Measurements from ENCODE around the gene ACSS1. TPM values are rescaled to one million over a fixed set of nuclear protein-coding genes. Genes with fewer than 3 reads are reported as not detected.

The ACSS1 gene
- total RNA-seq, 1 donor from 2014 or later = 6.7 TPM

GRCh38 chr20:24992487-24993205, 65.3 kb downstream of the ACSS1 start, which contains the start of gene APMAP:
TSS of gene APMAP (minus strand) at chr20:24992751. CDS start at chr20:24992688, 63 bp downstream.
- ATAC-seq = peak; percentile 98

DNA sequence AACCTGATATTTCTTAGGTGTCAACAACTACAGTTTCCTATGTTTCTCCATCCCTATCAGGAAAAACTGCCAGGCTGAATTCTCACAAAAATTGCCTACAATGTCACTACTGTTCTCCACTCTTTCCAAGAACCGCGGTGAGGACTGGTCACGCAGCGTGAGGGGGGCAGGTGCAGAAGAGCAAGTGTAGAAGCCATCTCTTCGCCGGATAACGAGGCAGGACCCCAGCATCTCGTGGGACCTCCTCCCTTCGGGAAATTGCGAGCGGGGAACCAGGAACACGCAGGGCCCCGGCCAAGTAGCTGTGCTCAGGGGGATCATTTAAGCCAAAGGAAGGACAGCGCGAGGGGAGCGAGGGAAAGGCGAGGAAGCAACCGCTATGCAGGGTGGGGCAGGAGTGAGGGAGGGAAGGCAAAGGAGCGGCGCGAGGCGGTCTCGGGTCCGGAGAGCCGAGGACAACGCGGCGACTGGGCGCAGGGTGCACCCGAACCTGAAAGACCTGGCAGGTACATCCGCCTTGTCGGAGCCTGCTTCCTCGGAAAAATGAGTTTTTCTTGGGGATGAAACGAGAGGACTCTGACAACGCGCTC, 65.9 kb downstream of the ACSS1 start:
- ATAC-seq = peak; percentile 29

DNA sequence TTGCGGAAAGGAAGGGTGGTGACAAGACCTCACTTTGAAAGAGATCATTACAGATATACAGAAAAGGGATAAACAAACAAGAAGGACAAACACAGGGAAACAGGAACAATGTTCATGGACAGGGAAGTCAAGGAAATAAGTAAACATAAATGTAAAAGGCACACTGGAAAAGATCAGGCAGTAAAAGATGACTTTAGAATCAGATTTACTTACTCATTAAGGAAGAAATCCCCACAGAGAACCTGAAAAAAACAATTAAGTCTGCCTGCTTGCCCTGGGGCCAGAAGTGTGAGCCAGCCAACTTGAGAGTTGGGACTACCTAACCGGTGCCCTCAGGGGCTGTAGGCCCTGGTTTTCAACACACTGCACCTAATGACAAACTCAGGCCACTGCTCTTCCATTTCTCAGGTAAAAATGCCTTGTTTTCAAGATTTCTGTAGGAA, 67.1 kb downstream of the ACSS1 start:
- no peak for ATAC-seq

DNA sequence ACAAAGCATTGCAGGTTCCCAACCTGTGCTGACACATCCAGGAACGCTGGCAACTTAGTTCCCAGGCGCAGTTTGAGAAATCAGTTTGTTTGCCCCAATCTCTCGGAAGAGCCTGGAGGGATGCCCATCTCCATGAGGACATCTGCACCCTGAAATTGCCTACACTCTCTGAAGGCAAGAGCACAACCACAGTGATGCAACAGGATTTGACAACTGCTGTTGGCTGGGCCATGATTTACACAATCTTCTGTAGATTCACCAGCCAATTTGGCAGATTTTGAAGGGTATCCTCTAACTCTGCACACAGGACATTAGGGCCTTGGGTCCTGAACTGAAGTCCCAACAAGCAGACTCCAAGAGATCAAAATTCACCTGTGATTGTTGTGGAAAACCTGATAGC, 68.8 kb downstream of the ACSS1 start:
- no peak for ATAC-seq

DNA sequence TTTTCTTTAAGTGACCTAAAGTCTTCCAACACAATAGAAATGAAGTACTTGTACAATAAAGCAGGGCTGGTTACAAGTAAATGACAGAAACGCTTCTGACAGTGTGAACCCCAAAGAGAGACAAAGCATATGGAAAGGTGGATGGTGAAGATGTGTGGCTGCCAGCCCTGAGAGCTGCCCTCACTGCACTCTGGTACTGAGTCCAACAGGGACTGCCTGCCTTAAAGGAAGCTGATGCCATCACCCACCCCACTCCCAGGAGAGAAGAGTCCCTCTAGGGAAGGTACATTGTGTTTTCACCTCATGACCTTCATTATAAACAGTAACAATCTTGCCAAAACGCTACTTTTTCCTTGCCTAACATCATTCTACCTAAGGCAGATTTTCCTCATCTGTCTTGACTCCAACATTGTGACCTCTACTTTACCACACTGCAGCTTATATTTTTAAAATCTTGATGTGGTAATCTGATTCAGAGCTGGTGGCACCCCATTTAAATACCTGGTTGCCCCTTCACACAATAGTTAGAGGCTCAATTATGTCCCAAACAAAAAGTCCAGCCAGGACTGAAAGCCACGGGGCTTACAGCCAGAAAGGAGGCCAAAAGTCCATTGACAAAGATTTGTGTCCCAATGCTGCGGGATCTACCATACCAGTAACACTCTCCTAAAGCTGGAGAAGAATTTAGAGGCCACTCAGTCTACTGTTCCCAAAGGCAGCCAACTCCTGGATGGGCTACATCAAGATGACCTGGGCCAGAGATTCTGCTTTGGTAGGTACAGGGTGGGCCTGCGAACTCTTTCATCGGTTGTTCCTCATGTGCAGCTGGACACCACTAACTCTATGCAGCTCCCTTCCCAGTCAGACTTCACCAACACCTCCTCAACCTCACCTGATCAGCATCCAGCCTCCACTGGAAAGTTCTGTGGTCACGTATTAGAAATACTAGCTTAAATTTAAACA, 69.8 kb downstream of the ACSS1 start:
- ATAC-seq = no peak

DNA sequence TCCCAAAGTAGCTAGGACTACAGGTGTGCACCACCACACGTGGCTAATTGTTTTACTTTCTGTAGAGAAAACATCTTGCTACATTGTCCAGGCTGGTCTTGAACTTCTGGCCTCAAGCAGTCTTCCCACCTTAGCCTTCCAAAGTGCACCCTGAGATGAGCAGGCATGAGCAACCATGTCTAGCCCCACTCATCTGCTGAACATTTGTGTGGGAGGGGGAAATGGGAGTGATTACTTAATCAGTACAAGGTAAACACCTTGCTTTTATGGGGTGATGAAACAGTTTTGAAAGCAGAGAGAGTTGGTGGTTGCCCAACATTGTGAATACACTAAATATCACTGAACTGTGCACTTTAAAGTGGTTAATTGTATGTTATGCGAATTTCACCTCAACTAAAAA, 70.7 kb downstream of the ACSS1 start:
- no peak for ATAC-seq

- ATAC-seq = no peak
Measured at GRCh38 chr20:24986436-24987015, 71.4 kb downstream of the ACSS1 start.

- no peak for ATAC-seq
Measured at GRCh38 chr20:24985802-24986201, 72.1 kb downstream of the ACSS1 start.

GRCh38 chr20:24984961-24985640, 72.8 kb downstream of the ACSS1 start:
- ATAC-seq = no peak

- no peak for ATAC-seq
Measured at GRCh38 chr20:24983896-24984295, 74.0 kb downstream of the ACSS1 start.

GRCh38 chr20:24981790-24982189, 76.1 kb downstream of the ACSS1 start:
- ATAC-seq = no peak

DNA sequence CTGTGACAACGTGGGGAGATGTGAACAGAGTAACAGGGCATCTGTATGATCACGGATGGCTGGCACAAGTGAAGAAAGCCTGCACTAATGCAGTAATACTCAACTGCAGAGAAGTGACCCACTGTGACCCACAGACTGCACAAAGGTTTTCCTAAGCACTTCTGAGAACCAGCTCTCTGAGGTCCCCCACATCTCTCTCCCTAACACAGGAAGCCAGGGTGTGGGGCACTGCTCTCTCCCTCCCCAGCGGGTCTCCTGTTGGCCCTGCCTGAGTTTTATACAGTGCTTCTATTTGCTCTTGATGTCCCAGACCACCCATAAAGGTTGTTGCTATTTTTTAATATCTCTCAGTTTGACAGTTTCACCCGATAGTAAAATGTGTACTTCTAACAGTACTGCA, 76.7 kb downstream of the ACSS1 start:
- no peak for ATAC-seq

DNA sequence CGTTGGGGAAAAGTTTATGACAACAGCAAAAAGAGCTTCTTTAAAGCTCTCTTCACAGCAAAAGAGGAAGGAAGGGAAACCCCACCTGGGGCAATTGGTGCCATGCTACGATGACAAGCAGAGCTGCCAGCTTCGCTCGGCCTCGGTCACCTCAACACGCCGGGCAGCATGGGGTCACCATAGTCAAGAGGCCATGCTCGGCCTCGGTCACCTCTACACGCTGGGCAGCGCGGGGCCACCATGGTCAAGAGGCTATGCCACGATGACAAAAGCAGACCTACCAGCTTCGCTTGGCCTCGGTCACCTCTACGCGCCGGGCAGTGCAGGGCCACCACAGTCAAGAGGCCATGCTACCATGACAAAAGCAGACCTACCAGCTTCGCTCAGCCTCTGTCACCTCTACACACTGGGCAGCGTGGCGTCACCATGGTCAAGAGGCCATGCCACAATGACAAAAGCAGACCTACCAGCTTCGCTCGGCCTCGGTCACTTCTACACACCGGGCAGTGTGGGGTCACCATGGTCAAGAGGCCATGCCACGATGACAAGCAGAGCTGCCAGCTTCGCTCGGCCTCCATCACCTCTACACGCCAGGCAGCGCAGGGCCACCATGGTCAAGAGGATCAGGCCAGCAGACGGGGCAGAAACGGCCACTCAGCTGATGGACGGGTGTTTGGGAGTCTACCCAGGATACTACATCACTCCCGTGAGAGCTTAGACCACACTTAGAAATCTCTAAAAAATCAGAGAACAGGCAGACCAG, 77.5 kb downstream of the ACSS1 start:
- ATAC-seq = no peak

DNA sequence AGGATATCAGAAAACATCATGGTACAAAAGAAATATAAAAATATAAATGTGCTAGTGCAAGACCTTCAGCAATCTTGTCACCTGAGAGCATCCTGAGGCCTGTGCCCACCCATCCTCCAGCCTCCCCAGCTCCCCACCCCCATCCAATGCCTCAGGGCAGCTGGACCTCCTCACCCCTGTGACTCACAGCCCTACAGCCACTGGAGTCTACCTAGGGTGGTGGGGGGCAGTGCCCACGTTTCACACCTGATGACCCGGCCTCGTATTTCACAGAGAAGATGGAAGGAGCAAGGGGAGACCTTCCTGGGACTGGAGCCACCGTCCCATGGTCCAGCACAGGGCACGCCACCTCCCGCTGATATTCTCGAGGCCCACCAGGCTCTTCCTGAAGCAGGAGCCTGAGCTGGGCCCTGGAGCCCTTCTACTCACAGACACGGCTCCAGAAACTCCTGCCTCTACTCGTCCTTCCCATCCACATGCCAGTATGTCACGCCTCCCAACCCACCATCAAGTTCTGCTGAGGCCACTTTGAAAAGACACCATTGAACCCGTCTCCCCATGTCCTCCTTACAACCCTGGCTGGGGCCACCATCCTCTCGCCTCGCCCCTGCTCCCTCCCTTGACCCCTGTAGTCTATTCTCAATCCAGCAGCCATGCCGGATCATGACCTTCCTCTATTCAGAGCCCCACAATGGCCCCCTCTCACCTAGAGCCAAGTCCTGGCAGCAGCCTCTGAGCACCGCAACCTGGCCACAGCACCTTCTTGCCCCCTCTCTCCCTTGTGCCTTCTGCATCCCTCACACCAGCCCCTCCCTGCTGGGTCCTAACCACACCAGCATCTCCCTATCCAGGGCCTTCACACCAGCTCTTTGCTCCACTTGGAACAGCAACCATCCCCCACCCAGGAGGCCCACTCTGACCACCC, 78.6 kb downstream of the ACSS1 start:
- ATAC-seq = no peak

DNA sequence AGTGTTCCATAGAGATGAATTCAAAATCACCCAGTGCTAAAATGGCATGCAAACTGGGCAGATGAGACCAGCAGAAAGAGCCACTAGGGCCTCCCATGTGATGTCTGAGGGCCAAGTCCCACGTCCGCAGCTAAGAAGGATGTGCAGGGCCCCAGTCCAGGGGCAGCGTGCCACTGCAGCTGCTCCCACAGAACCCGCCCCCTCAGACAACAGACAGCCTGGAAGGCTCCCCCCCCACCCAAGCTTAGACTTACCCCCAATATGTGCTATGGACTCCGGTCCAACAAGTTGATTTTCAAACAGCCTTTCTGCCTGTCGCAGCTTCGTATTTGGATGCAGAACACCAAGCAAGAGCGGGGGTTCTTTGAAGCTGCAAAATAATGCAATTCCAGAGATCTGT, 79.4 kb downstream of the ACSS1 start:
- ATAC-seq = no peak

DNA sequence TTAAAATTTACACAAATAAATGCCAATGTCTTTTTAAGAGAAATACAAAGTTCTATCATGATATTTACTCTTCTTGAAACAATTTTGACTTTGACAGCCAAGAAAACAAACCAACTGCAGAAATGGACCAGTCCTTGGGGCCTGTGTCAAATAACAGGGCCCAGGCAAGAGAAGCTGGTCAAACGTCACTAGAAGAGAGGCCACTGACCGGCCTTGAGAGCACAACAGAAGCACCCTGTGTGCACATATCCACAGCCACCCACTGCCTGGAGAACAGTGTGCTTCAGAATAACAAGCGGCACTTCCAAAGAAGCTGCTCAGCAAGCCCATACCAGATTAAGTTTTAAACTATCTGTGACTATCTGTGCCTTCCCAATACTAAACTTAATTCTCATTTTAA, 80.1 kb downstream of the ACSS1 start:
- ATAC-seq = no peak

GRCh38 chr20:24977336-24977735, 80.6 kb downstream of the ACSS1 start:
- no peak for ATAC-seq

GRCh38 chr20:24972341-24972740, 85.6 kb downstream of the ACSS1 start:
- ATAC-seq = no peak

- no peak for ATAC-seq
Measured at GRCh38 chr20:24971376-24972101, 86.4 kb downstream of the ACSS1 start.

DNA sequence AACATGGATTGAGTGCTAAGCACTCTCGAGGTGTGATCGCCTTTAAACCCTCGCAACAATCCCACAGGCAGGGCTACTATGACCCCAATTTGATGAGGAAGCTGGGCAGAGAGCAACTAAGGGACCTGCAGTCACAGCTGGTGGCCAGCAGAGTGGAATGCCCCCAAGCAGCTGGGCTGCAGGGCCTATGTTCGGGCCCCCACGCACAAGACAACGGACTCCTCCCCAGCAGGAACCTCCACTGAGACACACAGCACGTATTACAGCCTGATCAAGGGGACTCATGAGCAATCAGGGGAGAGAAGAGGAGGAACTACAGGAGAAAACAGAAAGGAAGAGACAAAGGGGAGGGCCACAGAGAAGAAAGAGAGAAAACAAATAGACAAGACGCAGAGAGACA, 87.2 kb downstream of the ACSS1 start:
- ATAC-seq = no peak

Measured in esophagus mucosa (tissue), 1 donor.